ENCODE results near the gene TBCA.

The TBCA gene

DNA sequence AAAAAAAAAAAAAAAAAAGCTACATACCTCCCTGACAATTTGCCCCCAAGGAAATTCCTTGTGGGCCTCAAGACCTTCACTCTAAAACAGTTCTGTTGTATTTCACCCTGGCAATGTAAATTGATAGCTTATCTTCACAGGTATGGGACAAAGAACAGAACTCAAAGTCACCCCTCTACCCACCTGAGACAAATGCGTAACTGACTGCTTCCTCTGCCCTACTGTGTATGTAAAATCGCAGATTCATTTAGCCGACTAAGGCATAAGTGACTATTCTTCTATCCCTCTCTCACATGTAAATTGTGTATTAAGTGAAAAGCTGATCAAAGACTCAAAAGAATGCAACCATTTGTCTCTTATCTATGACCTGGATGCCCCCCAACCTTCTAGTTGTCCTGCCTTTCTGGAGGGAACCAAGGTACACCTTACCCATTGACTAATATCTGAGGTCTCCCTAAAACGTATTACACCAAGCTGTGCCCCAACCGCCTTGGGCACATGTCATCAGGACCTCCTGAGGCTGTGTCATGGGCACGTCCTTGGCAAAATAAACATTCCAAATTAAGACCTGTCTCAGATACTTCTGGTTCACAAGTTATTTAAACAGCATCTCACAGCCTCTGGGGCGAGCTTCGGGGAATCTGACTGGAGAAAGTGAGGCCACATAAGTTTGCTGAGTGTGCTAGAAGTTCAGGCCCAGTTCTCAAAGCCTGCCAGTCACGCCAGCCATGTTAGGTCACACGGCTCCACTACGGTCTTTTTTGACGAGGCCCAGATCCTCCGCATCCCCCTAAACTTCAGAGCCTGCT is 954 bp downstream of the TBCA start:
- no peak for DNase-seq (ENCODE audit: low spot score)
- H3K27ac ChIP-seq = peak overlapping the region; percentile 90 to 98
- TF ChIP-seq, protein P1, sequence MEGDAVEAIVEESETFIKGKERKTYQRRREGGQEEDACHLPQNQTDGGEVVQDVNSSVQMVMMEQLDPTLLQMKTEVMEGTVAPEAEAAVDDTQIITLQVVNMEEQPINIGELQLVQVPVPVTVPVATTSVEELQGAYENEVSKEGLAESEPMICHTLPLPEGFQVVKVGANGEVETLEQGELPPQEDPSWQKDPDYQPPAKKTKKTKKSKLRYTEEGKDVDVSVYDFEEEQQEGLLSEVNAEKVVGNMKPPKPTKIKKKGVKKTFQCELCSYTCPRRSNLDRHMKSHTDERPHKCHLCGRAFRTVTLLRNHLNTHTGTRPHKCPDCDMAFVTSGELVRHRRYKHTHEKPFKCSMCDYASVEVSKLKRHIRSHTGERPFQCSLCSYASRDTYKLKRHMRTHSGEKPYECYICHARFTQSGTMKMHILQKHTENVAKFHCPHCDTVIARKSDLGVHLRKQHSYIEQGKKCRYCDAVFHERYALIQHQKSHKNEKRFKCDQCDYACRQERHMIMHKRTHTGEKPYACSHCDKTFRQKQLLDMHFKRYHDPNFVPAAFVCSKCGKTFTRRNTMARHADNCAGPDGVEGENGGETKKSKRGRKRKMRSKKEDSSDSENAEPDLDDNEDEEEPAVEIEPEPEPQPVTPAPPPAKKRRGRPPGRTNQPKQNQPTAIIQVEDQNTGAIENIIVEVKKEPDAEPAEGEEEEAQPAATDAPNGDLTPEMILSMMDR (IDR thresholded peaks at IDR 0.05) = no peak

DNA sequence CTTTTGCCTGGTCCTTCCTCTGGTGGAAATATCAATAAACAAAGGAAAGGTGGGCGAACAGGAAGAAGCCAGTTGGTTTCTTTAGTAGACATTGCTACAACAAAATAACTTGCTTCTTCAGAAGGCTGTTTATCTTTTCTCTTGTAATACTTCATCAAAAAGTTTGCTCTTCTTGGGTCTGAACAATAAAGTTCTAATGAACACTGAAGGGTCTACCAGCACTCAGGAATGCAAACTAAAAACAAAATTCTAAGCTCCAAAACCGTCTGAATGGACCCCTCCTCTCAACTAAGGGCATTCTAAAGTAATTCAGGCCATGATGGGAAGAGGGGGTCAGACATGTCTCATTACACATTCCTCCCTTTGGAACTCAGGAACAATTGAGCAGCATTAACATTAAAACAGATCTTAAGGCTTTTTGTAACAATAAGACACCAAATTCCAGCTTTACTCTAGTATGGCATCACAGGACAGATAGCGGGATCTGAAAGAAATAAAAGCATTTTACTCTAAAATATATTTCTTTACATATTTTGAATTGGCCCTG is 2.3 kb downstream of the TBCA start:
- TF ChIP-seq, protein P1 (IDR thresholded peaks at IDR 0.05) = no peak
- DNase-seq (ENCODE audit: low spot score) = no peak
- H3K4me3 ChIP-seq = no peak overlapping the region
- H3K27ac ChIP-seq = no peak overlapping the region

More for the DNA sequence above, 954 bp downstream of the TBCA start:
- H3K4me3 ChIP-seq = peak overlapping the region; percentile 87

DNA sequence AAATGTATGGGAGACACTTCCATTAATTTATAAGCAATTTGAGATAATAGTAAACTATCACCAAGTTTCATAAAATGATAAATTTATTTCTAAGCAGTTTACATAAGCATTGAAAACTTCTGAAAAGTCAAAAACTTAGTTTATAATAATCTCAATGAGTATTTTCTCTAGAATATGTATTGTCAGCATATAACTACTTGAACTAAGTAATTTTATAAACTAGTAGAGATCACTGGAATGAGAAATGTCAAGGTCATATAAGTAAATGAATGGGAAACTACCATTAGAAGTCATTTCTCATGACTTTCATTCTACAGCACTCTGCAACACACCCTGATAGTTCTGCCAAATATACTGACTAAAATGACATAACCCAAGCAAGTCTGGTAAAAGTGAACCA is 3.4 kb downstream of the TBCA start:
- H3K27ac ChIP-seq = no peak overlapping the region
- no peak for DNase-seq (ENCODE audit: low spot score)
- TF ChIP-seq, protein P1 (IDR thresholded peaks at IDR 0.05) = no peak
- no peak overlapping the region for H3K4me3 ChIP-seq

DNA sequence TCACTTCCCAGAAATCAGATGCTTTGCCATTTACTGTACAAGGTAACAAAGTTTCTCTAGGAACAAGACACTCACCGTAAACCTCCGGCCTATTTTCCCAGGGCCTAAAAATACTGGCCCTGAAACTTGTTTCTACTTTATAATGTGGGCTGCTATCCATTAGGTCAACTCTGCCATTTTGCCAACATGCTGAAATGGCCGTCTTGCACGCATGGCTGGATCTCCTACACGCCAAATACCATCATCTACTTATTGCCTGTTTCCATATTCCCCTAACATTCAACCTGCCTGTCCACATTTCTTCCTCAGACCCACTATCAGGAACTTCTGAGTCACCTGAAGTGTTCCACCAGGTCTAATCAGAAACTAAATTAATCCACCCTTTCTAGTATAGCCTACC is 4.7 kb downstream of the TBCA start:
- H3K27ac ChIP-seq = no peak overlapping the region
- no peak overlapping the region for H3K4me3 ChIP-seq
- no peak for DNase-seq (ENCODE audit: low spot score)
- TF ChIP-seq, protein P1 (IDR thresholded peaks at IDR 0.05) = no peak

DNA sequence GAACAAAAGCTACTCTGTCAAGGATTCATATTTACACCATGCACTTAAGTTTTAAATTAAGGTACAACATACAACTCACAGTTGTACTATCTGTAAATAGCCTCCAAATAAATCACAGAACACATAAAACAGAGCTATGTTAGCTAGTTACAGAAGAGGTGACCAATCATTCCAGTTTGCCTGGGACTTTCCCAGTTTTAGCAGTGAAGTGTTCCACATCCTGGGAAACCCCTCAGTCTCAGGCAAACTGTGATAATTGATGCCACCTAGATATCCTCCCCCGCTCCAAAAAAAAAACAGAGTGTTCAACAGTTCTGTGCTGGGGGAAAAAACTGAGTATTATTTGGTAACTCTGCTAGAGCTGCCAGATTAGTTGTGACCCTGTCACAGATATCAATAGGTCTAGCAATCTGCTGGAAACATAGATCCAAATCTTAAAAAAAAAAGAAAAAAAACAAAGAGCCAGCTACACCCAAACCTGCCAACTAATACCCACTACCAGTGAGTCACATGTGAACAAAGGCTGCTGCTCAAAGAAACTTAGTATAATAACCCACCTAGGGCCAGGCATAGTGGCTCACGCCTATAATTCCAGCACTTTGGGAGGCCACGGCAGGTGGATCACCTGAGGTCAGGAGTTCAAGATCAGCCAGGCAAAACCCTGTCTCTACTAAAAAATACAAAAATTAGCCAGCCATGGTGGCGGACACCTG is 5.7 kb downstream of the TBCA start:
- no peak for DNase-seq (ENCODE audit: low spot score)
- no peak overlapping the region for H3K27ac ChIP-seq
- TF ChIP-seq, protein P1 (IDR thresholded peaks at IDR 0.05) = no peak
- H3K4me3 ChIP-seq = no peak overlapping the region

DNA sequence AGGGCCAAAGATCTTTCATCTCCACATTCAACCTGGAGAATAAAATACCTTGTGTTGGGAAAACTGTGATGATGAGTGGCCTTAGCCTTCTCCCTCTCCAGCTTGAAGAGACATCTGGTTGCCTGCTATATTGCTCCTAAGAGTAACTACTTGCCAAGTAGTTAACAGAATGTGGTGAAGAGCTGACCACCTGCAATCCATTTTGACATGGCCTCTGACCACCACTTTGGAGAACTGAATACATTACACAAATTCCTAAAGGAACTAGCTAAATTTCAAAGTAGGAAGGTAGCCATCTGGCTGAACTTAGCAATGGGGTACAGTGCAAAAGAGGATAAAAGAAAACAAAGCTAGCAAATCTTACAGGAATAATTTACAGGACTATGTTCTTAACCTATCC is 7.2 kb downstream of the TBCA start:
- TF ChIP-seq, protein P1 (IDR thresholded peaks at IDR 0.05) = no peak
- Histone ChIP-seq H3K27ac (no peak overlapping the region), H3K4me3 (no peak overlapping the region)
- no peak for DNase-seq (ENCODE audit: low spot score)

Measured in coronary artery (tissue), 2 donors.